GM18502 (cell line): ENCODE measurements around the gene LILRB3.
"Not testable (repeated sequence)": the region's sequence is repeated elsewhere in the genome, so short reads cannot be mapped to it uniquely, and the experiment has no call there.

ENCODE experiments used
- ATAC-seq: cut with Tn5 transposase; IDR thresholded peaks from one replicate; pipeline ENCODE4 v1.9.1; 2021; ENCODE audit warnings: mild to moderate bottlenecking; ENCODE audit not compliant: unreplicated experiment, poor library complexity

Gene LILRB3

GRCh38 chr19:54171736-54172431 lies 50.9 kb downstream of the LILRB3 start:
- ATAC-seq = not testable (repeated sequence)

GRCh38 chr19:54169149-54169740 lies 53.6 kb downstream of the LILRB3 start:
- ATAC-seq = no peak

- no peak for ATAC-seq
Measured at GRCh38 chr19:54168174-54168917, 54.5 kb downstream of the LILRB3 start.
